Measurements from ENCODE around the gene ASB11.
"Not testable (repeated sequence)": the region's sequence is repeated elsewhere in the genome, so short reads cannot be mapped to it uniquely, and the experiment has no call there.

ASB11 gene, protein sequence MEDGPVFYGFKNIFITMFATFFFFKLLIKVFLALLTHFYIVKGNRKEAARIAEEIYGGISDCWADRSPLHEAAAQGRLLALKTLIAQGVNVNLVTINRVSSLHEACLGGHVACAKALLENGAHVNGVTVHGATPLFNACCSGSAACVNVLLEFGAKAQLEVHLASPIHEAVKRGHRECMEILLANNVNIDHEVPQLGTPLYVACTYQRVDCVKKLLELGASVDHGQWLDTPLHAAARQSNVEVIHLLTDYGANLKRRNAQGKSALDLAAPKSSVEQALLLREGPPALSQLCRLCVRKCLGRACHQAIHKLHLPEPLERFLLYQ

DNA sequence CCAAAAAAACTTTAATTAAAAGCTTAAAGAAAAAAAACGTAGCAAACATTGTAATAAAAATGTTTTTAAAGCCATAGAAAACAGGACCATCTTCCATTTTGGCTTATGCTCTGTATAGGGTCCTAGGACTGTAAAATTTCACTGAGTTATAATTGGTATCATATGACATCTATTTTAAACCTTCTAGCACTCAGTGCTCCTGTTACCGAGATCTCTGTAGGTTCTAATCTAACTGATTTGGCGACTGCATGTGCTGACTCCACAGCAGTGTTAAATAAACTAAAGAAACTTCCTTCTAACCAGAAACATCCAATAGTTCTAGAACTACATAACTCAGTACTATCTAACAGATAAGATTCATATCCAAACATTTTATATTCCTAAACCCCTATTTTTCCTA is at the start of gene ASB11:
TSS of gene ASB11 (minus strand) at position 132 of the 400 bp plus-strand sequence. CDS start at position 97, 35 bp downstream.
- DNase-seq, result no peak

DNA sequence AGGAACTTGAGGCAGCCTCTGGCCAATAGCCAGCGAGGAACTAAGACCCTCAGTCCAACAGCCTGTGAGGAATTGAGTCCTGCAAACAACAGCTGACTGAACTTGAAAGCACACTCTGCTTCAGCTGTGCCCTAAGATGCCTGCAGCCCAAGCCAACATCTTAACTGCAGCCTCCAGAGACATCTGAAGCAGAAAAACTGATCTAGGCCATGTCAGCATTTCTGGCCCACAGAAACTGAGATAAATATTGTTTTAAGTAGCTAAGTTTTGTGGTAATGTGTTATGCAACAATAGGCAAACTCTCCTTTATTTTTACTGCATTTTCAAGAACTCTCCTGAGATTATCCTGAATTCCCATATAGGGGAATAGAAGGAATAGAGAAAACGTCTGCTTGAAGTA is 44.3 kb upstream of the ASB11 start:
- no peak for DNase-seq

DNA sequence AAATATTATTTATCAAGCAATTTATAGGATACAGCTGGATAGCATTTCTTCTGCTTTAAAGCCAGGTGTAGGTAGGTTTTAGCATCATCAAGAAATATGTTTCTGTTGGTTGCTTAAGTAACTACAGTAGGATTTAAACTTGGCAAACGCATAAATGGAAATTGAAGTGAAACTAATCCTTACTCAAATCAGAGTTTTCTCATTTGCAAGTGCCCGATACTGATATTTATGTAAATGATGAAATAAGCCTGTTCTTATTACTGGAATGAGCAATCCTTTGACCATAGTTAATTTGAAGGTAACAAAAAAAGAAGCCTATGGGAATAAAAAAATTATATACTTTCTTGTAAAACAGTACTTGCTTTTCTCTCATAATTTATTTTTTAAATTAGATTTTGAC is 43.1 kb upstream of the ASB11 start:
- no peak for DNase-seq

DNA sequence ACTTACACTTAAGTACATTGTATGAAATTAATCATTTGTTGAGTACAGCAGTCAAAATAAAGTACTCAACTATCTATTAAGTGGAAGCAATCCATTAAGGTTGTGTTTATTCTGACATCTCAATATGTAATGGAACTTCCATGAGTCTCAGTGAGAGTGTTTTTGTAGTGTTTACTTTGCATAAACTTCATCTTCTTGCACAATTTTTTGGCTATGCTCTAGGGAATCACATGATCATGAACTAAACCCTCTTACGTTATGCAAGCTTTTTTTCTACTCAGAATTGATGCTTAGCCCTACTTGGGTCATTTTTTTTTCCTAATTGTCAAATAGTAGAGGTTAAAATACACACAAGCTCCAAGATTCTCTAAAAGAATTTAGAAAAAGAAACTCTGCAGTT is 41.0 kb upstream of the ASB11 start:
- no peak for DNase-seq

DNA sequence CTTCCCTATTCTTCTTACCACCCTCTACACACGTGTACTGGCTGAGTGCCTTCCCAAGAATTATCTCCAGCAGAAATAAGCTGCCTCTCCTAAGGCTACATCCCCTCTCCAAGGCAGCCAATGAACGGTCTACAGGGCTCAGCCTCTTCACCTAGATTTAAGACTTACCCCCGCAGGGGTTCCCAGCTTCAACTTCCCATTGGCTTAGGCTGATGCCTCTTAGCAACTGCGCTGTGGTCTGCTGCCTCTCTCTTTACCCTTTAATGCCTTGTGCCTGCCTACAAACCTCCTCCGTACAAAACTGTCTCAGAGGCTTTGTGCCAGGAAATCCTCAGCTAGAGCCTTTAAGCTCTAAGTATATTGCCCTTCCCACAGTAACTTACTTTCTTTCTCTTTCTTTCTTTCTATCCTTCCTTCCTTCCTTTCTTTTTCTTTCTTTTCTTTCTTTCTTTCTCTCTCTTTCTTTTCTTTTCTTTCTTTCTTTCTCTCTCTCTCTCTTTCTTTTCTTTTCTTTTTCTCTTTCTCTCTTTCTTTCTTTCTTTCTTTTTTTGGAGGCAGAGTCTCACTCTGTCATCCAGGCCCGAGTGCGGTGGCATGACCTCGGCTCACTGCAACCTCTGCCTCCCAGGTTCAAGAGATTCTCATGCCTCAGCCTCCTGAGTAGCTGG is 35.0 kb upstream of the ASB11 start:
- DNase-seq, result no peak

DNA sequence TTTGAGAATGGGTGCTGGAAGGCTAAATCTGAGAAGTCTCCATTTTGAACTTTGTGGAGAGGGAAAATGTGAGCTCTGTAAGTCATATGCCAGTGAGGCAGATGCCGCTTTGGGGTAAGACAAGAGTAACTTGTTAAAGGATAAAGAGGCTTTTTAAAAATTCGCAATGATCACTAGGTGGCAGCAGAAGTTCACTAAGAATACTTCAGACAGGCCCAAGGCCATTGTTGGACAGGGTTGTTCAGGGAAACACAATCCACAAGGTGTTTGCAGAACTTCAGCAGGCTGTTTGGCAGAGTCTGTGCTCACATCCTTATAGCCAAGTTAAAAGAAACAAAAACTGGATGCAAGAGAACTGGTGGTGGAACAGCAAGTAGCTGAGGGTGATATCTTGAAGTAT is 33.6 kb upstream of the ASB11 start:
- peak; percentile 4 for DNase-seq

DNA sequence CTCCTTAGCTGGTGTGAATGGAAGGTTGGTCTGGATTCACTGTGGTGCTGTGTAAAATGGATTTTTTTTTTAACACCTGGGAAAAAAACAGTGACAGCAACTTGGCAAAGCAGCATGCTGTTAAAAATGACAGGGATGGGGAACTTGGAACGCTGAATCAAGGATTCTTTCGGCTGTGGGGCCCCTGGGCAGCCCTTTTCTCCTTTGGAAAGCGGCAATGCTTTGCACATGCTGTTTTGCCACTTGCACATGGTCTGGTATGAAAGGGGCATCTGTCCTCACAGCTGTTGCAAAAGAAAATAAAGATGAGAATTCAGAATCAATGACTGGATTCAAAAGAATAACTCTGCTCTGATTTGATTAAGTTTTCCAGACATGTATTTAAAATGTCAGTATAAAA is 30.5 kb upstream of the ASB11 start:
- DNase-seq, result no peak

DNA sequence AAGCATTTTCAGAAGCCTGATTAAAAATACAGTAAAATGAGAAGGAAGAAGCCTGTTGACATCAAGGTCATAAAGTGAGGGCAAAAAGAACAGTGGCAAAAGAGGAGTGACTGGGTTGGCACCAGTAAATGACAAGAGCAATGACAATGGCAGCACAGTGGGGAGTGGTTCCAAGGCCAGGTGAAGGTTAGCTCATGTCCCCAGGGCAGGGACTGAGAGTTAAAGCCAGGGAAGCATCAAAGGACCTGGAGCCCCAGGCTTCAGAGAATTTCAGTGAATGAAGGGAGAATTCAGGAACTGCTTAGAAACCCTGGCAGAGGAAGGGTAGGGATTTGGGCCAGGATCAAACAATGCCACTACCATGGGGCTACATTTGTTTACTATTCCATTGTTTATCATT is 28.7 kb upstream of the ASB11 start:
- DNase-seq, result no peak

DNA sequence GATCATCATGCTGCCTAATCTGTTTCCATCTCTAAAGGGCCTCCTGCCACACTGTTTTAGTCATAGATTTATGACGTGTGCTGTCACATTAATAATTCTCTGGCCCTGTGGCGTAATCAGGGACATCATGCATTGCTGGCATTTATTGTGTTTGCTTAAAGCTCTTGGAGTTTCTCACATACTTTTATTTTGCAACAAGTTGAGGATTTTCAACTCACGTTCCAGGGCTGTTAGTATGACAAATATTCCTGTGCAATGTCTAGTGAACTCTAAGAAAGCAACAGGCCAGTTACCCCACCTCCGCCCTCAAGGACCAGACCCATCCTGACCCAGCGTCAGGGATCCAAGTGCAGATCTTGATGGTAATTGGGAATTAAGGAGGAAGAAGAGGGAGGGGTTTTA is 27.6 kb upstream of the ASB11 start:
- no peak for DNase-seq

DNA sequence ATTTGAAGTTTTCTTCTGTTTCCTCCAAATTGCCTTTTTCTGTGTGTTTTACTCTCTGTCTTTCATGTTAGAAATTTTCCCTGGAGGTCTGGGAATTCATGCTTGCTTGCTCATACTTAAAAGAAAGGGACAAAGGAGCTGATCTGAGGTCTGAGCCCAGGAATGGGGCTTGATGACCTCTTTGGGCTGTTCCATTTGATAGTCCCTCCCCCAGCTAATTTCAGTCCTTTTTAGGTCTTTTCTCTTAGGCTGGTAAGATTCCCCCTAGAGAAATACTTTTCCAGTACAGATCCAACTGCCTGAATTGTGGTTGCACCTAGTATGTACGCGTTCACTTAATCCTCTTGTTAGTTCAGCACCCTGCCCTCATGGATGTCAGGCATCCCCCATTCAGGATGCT is 25.4 kb upstream of the ASB11 start:
- DNase-seq, result no peak

DNA sequence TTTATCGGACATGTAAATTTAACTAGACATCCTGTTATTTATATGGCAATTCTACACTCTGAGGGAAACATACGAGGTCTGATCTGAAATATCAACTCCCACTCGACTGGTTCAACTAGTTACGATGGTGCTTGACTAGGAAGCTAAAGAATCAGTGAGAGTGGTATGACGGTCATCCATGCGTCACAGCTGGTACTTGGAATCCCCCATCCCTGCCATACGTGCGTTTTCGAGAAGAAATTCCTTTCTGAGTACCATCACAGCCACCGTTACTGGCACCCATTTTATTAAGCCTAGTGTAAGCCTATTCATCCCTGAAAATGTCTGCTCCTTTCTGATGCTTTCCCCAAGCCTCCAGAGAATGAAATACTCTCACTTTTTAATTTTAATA is 20.6 kb upstream of the ASB11 start:
- DNase-seq, result peak; percentile 39

DNA sequence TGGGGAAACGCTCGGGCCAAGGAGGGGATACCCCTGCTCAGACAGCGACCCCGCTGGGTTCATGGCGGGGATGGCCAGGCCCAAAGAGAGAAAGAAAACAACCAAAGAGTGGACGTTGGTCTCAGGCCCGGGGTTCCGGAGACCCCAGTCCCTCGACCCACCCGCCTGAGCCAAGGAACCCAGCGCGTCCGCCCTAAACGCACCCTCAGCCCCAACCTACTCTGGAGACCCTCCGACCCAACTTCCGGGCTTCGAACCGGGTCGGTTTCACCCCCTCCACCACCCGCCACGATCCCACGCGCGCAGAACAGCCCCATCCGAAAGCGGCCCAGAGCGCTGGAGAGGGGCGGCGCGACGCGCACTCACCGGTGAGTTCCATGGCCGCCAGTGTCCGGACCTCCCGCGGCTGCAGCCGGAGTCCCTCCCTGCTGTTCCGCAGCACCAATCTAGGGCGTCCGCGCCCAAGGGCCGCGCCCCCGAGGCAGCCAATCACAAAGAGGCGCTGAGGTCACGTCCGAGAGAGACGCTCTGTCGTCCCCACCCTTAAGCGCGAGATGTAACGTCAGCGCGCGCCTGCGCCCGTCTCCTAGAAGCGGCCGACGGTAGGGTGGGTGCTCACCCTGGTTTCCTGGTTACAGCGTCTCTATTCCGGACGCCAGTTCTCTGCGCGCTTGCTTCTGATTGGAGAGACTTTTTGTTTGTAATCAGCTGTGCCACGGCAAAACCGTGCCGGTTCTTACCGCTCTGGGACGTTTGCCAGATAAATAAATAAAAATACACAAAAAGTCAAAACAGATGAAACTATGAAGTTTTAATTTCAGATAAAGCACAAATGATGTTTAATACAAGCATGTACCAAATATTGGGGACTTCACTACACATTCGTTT is 19.9 kb upstream of the ASB11 start, which contains the start of gene PIGA:
TSS of gene PIGA (minus strand) at position 389 of the 888 bp plus-strand sequence. CDS start 3,593 bp downstream, outside the sequence.
- peak; percentile 91 for DNase-seq

DNA sequence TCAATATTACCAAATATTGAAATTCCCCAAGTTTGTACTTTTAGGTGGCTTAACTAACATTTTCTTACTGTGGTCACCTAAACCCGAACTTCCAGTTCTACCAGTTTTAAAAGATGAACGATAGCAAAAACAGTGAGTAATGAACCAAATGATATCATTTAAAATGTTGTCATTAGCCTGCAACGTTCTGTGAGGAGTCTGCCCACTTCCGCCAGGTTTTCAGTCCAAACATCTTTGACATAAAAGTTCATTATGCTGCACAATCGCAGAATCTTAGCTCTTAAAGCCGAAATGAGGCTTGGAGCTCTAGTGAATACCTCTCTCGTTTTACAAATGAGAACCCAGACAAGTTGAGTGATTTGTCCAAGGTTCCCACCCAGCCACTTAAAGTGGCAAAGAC is 19.1 kb upstream of the ASB11 start:
- DNase-seq, result peak; percentile 8

DNA sequence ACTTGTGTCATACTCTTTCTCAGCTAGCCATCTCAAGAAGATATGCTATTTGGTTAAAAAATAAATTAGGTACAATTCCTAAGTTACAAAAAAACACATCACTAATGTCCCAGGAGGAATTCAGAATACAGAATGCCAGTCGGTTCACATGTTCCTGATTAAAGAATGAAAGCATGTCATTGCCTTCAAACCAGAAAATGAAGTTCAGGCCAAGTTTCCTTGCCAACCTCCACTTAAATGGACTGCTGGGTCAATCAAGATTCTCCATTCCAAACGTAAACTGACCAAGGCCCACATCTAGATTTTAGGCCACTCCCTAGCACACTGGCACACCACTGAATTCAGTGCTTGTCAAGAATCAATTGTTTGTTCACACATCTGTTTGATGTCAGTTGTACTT is 13.4 kb upstream of the ASB11 start:
- DNase-seq, result no peak

DNA sequence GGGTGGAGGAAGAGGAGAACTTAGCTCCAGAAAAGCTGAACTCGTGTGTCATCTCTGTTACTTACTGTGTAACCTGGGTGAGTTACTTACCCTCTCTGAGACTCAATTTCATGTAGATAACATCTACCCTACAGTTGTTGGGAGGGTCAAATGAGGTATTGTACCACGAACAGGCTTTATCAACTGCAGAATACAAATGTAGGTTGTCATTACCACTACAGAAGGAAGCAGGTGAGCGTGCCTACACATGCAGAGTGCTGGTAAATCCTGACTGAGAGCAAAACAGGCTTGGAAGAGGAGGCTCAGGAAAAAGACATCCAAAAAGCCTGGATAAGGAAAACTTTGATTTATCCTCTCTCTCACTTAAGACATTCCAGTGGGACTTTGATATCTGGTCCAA is 12.7 kb upstream of the ASB11 start:
- DNase-seq, result no peak

DNA sequence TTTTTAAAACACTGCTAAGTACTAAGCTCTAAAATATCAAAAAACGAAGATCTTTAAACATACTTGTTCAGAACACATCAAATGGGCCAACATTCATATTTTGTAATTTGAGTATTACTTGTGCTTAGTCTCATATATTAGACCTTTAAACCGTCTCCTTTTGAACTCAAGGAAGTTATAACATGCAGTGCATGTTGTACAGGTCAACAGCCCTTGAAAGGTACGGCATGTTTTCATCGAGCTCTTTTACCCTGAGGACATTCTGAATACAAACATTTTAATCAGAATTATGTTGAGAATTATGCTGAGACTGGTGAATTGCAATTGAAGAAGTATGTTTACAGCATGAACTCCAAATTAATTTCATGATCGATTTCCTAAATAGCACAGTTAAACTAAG is 7.0 kb upstream of the ASB11 start:
- no peak for DNase-seq

DNA sequence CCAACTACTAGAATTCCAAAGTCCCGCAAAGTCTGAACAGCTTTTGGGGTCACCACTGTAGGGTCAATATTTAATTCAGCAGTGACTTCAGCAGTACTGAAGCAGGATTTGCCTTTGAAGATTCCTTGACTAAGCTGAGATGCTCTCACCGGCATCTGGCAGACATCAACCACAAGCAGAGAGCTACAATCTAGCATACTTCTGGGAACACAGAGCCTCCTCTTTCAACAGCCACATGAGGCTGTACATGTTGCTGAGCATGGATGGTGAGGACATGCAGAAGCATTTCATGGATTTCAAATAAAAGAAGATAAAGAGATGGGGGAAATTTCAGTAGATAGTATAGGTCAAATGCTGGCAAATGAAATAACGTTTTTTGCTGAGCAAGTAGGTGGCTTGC is 6.6 kb upstream of the ASB11 start:
- no peak for DNase-seq

DNA sequence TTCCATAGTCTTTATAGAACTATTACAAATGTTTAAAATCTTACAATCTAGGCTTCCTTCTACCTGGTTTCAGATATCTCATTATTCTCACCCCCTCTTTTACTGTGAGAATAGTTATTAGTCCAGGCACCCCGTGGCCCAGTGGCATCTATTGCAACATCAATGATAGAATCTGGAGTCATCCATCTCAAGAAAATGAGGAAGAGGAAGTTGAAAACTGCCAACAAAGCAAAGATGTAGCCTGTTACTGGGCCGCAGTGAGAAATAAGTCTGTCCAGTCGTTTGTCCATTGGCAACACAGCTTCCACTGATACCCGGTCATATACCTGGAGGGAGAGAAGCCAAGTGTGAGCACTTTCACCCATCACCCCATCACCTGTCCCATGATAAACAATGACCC is 6.0 kb upstream of the ASB11 start:
- DNase-seq, result no peak

DNA sequence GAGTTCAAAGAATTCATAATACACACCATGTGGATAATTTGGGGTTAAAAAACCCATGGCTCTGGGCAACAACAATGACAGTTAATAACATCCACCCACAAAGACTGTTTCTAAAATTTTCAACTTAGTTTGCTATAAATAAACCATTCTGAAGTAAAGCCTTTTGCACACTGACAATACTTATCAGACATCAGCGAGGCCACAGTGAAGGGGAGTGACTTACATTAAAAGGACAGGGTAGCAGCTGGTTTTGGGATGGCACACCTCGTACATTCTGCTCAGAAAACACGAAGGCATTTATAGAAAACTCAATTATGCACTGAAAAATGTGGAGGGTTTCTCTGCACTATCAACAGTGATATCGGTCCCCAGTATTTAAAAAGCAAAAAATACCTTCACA is 4.9 kb upstream of the ASB11 start:
- DNase-seq, result no peak

DNA sequence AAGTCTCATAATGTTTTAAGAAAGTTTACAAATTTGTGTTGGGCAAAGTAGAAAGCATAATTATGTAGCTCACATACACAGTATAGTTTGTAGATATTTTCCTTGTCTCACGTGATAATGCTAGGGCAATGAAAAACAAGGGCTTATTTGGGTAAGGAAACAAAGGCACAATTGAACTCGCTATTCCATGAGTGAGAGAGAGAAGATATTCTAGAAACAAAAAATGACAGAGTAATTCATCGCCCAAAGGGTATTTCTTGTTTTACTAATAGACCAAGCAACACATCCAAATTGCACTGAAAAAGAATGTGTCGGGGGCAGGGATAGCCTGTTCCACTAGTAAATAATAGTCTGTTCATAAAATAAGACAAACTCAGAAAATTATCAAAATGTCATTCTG is 3.6 kb upstream of the ASB11 start:
- DNase-seq, result no peak

DNA sequence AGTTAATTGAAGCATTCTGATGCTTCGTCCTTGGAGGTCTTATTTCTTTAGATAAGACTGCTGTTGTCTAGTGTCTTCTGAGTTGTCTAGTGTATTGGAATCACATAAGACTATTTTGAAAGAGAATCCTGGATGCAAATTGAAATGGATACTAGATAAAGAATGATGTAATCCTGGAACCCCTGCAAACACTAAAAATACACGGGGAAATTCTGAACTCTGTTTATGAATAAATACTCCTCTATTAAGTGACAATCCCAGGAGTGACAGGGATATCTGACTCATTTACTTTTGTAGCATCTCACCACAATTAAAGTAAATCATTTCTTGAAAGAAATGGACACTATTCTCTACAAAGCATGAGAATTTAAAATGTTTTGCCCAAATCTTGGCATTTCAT is 968 bp downstream of the ASB11 start:
- no peak for DNase-seq

DNA sequence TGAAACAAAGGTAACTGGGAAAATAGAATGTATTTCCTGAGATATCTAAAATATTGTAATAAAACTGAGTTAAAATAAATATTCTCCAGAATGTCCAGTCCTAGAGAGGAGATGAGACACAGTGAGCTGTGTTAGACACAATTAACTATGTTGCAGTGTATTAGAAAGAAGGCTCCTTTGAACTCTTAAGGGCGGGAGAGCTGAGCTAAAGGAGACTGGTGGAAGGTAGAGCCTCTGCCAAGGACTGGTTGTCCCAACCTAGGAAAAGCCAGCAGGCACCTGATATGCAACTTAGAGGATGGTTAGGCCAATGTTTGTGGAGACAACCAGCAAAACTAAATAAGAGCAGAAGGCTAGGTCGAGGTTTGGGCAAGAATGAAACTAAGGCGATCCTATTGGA is 4.3 kb downstream of the ASB11 start:
- DNase-seq, result no peak

DNA sequence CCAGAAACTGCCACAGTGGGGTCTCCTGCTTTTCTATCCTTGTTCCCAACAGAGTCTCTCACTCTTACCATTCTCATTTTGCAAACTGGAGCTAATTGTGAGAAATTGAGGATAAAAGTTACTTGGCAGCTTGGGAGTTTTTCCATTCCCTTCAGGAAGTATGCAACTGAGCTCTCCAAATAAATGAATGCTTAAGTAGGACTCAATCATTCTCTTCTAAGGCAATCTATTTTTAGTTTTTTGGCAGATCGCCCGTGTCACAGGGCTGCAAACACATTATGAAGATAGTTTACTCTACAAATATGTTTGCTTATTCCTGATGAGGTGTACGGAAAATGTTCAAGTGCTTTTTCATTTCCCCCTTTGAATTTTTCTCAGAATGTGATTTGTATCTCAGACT is 5.3 kb downstream of the ASB11 start:
- no peak for DNase-seq

DNA sequence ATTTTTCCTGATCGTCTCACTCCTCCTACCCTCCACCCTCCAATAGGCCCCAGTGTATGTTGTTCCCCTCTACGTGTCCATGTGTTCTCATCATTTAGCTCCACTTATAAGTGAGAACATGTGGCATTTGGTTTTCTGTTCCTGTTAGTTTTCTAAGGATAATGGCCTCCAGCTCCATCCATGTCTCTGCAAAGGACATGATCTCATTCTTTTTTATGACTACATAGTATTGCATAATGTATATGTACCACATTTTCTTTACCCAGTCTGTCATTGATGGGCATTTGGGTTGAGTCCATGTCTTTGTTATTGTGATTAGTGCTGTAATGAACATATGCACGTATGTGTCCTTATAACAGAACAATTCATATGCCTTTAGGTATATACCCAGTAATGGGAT is 9.5 kb downstream of the ASB11 start:
- DNase-seq, result not testable (repeated sequence)
